Kidney (tissue), 14 donors: ENCODE data around the gene RTEL1. TPM values are rescaled to one million over a fixed set of nuclear protein-coding genes. Genes with fewer than 3 reads are reported as not detected.

Source experiments
- DNase-seq, 5 donors: peaks; one replicate each; pipeline ENCODE4 v3.0.0-alpha.2; 2013 to 2020
- FAIRE-seq: peaks from 2 replicates; lab custom pipeline; 2012; peaks lifted over from hg19 to GRCh38; lab: Jason Lieb, UNC
- H3K27ac ChIP-seq, 2 donors: one replicate each; pipeline ENCODE4 v1.7.0; 2013; ENCODE audit warnings: low read depth in 2 of 2, low read length in 2 of 2, inconsistent platforms in 1 of 2
- H3K27me3 ChIP-seq: one replicate; pipeline ENCODE4 v1.7.1; 2013; ENCODE audit warnings: low read length, inconsistent platforms; ENCODE audit not compliant: control insufficient read depth, insufficient read depth
- H3K36me3 ChIP-seq, 3 donors: one replicate each; pipeline versions ENCODE4 v1.7.0 to v1.7.1; 2013; ENCODE audit warnings: low read length in 3 of 3, control low read depth in 1 of 3, inconsistent platforms in 1 of 3; ENCODE audit not compliant: insufficient read depth in 3 of 3, control insufficient read depth in 2 of 3
- H3K4me1 ChIP-seq, 3 donors: one replicate each; pipeline versions ENCODE4 v1.7.0 to v1.7.1; 2013; ENCODE audit warnings: low read length in 3 of 3, inconsistent platforms in 1 of 3, low read depth in 1 of 3; ENCODE audit not compliant: control insufficient read depth in 2 of 3, insufficient read depth in 2 of 3
- H3K4me3 ChIP-seq, 3 donors: one replicate each; pipeline versions ENCODE4 v1.7.0 to v1.8.1; 2013; ENCODE audit warnings: low read length in 3 of 3, control low read depth in 1 of 3, inconsistent platforms in 1 of 3
- H3K9ac ChIP-seq, 3 donors: one replicate each; pipeline versions ENCODE4 v1.7.0 to v1.7.1; 2013; ENCODE audit warnings: low read length in 3 of 3, control low read depth in 1 of 3, inconsistent platforms in 1 of 3
- H3K9me3 ChIP-seq, 3 donors: one replicate each; pipeline versions ENCODE4 v1.7.0 to v1.7.1; 2013; ENCODE audit warnings: low read length in 3 of 3, control low read depth in 1 of 3, inconsistent platforms in 1 of 3; ENCODE audit not compliant: control insufficient read depth in 2 of 3, insufficient read depth in 1 of 3
- CTCF ChIP-seq: IDR thresholded peaks from 3 replicates; pipeline ENCODE4 v1.5.1; 2012; ENCODE audit warnings: mild to moderate bottlenecking, moderate library complexity, borderline replicate concordance; ENCODE audit not compliant: insufficient read depth; ENCODE audit errors: extremely low read depth
- intact Hi-C: fragments of 100-400 bp; cut with DNase I; formaldehyde crosslinking; loops from one replicate; pipeline ENCODE4 v1.11.1; 2022
- polyA plus RNA-seq: library from polyadenylated mRNA; stranded (reverse); fragments of 350-450 nt; fragmentation: Illumina TruSeq; extraction: RNeasy Lipid Tissue Mini Kit (QIAGEN cat#74804); gene quantifications from one replicate; pipeline ENCODE4 v1.2.3, GENCODE V29; 2014; ENCODE audit warnings: low read depth, low replicate concordance; ENCODE audit not compliant: insufficient read depth
- total RNA-seq: library from RNA; stranded (reverse); fragmentation: NEBNext Ultra II Directional; extraction: Animal tissue kit (Norgen Biotek cat#: 25700); gene quantifications from one replicate; pipeline ENCODE4 v1.2.1, GENCODE V29; 2021
- donor health status: control.
- donor health status: control.
- donor health status: control.
- donor health status: control.
- donor health status: control.
- donor health status: DM: yes; HTN: yes; CAD: no.
- donor health status: Normal renal cell carcinoma (clear cell type).

The RTEL1 gene
- total and polyA plus RNA-seq, 2 donors from 2014 or later: 5.3 to 37.7 TPM

GRCh38 chr20:63702036-63702665 is 44.0 kb downstream of the RTEL1 start:
- Histone ChIP-seq H3K9ac (no peak overlapping the region), H3K9me3 (no peaks in the 10 kb centered on the region), H3K36me3 (peaks cover 2 to 28% (median 11%) of the 10 kb centered on the region in 3 donors), H3K4me3 (no peak overlapping the region), H3K4me1 (peaks cover 0 to 13% (median 6%) of the 10 kb centered on the region in 3 donors), H3K27me3 (no peaks in the 10 kb centered on the region), H3K27ac (no peak overlapping the region)
- DNase-seq (peak in 1 of 5 donors; percentile 75), FAIRE-seq (no peak)
- intact Hi-C loops: no loop called here
- no peak for TF ChIP-seq CTCF

- H3K27me3 ChIP-seq: no peaks in the 10 kb centered on the region
- FAIRE-seq: no peak
- peaks cover 2 to 28% (median 11%) of the 10 kb centered on the region in 3 donors for H3K36me3 ChIP-seq
- H3K27ac ChIP-seq: no peak overlapping the region
- no peak overlapping the region for H3K9ac ChIP-seq
- no peaks in the 10 kb centered on the region for H3K9me3 ChIP-seq
- TF ChIP-seq CTCF: no peak
- intact Hi-C loops: no loop called here
- no peak for DNase-seq
- no peak overlapping the region for H3K4me3 ChIP-seq
- H3K4me1 ChIP-seq: peaks cover 0 to 7% (median 6%) of the 10 kb centered on the region in 3 donors
Measured at GRCh38 chr20:63702751-63703470, 44.8 kb downstream of the RTEL1 start.

GRCh38 chr20:63703471-63703975 is 45.4 kb downstream of the RTEL1 start:
- FAIRE-seq (no peak), DNase-seq (no peak)
- Histone ChIP-seq H3K4me1 (peaks cover 0 to 10% (median 6%) of the 10 kb centered on the region in 3 donors), H3K27me3 (no peaks in the 10 kb centered on the region), H3K27ac (no peak overlapping the region), H3K9ac (no peak overlapping the region), H3K36me3 (peaks cover 2 to 28% (median 11%) of the 10 kb centered on the region in 3 donors), H3K9me3 (no peaks in the 10 kb centered on the region), H3K4me3 (no peak overlapping the region)
- intact Hi-C loops: no loop called here
- no peak for TF ChIP-seq CTCF
